H1 (cell line): ENCODE results near the gene PNMA3. TPM values are rescaled to one million over a fixed set of nuclear protein-coding genes. Genes with fewer than 3 reads are reported as not detected.
"Not testable (repeated sequence)": the region's sequence is repeated elsewhere in the genome, so short reads cannot be mapped to it uniquely, and the experiment has no call there.

ENCODE experiments used
- CTCF ChIA-PET: fragments of 300-600 bp; sonication (Branson Sonifier 250); formaldehyde crosslinking; loops from one replicate; lab custom pipeline; 2021; ENCODE audit not compliant: partially characterized antibody; lab: Charles Lee
- POLR2A ChIA-PET: fragments of 300-600 bp; sonication (Branson Sonifier 250); formaldehyde crosslinking; loops from one replicate; lab custom pipeline; 2021; ENCODE audit warnings: inconsistent platforms; ENCODE audit not compliant: partially characterized antibody; lab: Charles Lee
- DNase-seq, 2 experiments: peaks; one replicate each; pipeline versions ENCODE4 v3.0.0 to v3.0.0-alpha.2; 2010 to 2022; ENCODE audit warnings: low spot score in 2 of 2, low read depth in 1 of 2, mixed read lengths in 1 of 2
- FAIRE-seq: peaks from 2 replicates; lab custom pipeline; 2011; peaks lifted over from hg19 to GRCh38; lab: Jason Lieb, UNC
- H2AFZ ChIP-seq: 2 replicates; pipeline ENCODE4 v1.8.1; 2012; ENCODE audit warnings: low read length, inconsistent platforms
- H2AK5ac ChIP-seq: 2 replicates; pipeline ENCODE4 v1.6.1; 2013; ENCODE audit warnings: low read depth, low read length
- H2BK120ac ChIP-seq: replicated peaks from 2 replicates; pipeline ENCODE3; 2013; ENCODE audit warnings: low read depth, low read length, inconsistent platforms
- H2BK12ac ChIP-seq: 2 replicates; pipeline ENCODE4 v1.6.1; 2013; ENCODE audit warnings: low read depth, low read length
- H2BK15ac ChIP-seq: 2 replicates; pipeline ENCODE4 v1.6.1; 2013; ENCODE audit warnings: low read length
- H2BK20ac ChIP-seq: 2 replicates; pipeline ENCODE4 v1.6.1; 2013; ENCODE audit warnings: low read length
- H2BK5ac ChIP-seq: 2 replicates; pipeline ENCODE4 v1.6.1; 2013; ENCODE audit warnings: low read depth, low read length
- H3K14ac ChIP-seq: 2 replicates; pipeline ENCODE4 v1.6.1; 2013; ENCODE audit warnings: inconsistent platforms; ENCODE audit not compliant: insufficient read length
- H3K18ac ChIP-seq: 2 replicates; pipeline ENCODE4 v1.6.1; 2013; ENCODE audit warnings: low read length; ENCODE audit errors: extremely low read depth
- H3K23ac ChIP-seq: 2 replicates; pipeline ENCODE4 v1.6.1; 2013; ENCODE audit warnings: inconsistent platforms; ENCODE audit not compliant: insufficient read length
- H3K23me2 ChIP-seq: 2 replicates; pipeline ENCODE4 v1.6.1; 2013; ENCODE audit warnings: low read depth, low read length
- H3K27ac ChIP-seq: 2 replicates; pipeline ENCODE4 v1.6.1; 2011; ENCODE audit warnings: low read depth, low read length, inconsistent platforms
- H3K27me3 ChIP-seq, 4 experiments: replicated peaks in 1 of 4; 1 replicate in 1 of 4; 2 replicates in 3 of 4; pipeline versions ENCODE4 v1.6.1 to v1.8.1; 2011 to 2013; ENCODE audit warnings: low read length in 3 of 4, mild to moderate bottlenecking in 3 of 4, inconsistent platforms in 2 of 4, mixed read lengths in 2 of 4, moderate library complexity in 1 of 4; ENCODE audit not compliant: control insufficient read depth in 3 of 4, insufficient read depth in 3 of 4; ENCODE audit errors: extremely low read depth in 1 of 4
- H3K36me3 ChIP-seq, 4 experiments: 2 replicates each; pipeline versions ENCODE4 v1.6.1 to v1.8.1; 2011 to 2013; ENCODE audit warnings: mild to moderate bottlenecking in 4 of 4, low read length in 3 of 4, moderate library complexity in 2 of 4, control low read depth in 1 of 4, inconsistent platforms in 1 of 4; ENCODE audit not compliant: insufficient read depth in 4 of 4, control insufficient read depth in 2 of 4
- H3K4ac ChIP-seq: replicated peaks from 2 replicates; pipeline ENCODE3; 2013; ENCODE audit warnings: low read length, low read depth, mixed read lengths, inconsistent platforms; ENCODE audit not compliant: insufficient read length
- H3K4me1 ChIP-seq, 4 experiments: replicated peaks in 1 of 4; 1 replicate in 1 of 4; 2 replicates in 3 of 4; pipeline versions ENCODE4 v1.6.1 to v1.8.1; 2011 to 2013; ENCODE audit warnings: low read length in 3 of 4, inconsistent platforms in 2 of 4, mixed read lengths in 1 of 4; ENCODE audit not compliant: insufficient read depth in 4 of 4, control insufficient read depth in 3 of 4
- H3K4me2 ChIP-seq, 2 experiments: 2 replicates each; pipeline versions ENCODE4 v1.6.1 to v1.8.1; 2011 to 2013; ENCODE audit warnings: low read depth in 2 of 2, low read length in 2 of 2, control low read depth in 1 of 2, inconsistent platforms in 1 of 2, mild to moderate bottlenecking in 1 of 2; ENCODE audit not compliant: insufficient read depth in 1 of 2
- H3K4me3 ChIP-seq, 4 experiments: fragments of 200-600, 300-600 bp in 1 of 4; sonication (generic), shearing (Covaris generic), sonication (Bioruptor Twin) in 1 of 4; 2 replicates each; pipeline versions ENCODE4 v1.5.1 to v1.8.1; 2011 to 2016; ENCODE audit warnings: low read length in 4 of 4, low read depth in 3 of 4, control low read depth in 2 of 4, inconsistent platforms in 2 of 4, mild to moderate bottlenecking in 2 of 4, mixed read lengths in 1 of 4, moderate library complexity in 1 of 4; ENCODE audit not compliant: insufficient read depth in 2 of 4; ENCODE audit errors: extremely low read depth in 1 of 4
- H3K56ac ChIP-seq: replicated peaks from 2 replicates; pipeline ENCODE3; 2013; ENCODE audit warnings: low read depth, mild to moderate bottlenecking, mixed read lengths, low read length, inconsistent platforms; ENCODE audit not compliant: insufficient read length
- H3K79me1 ChIP-seq: 2 replicates; pipeline ENCODE4 v1.6.1; 2013; ENCODE audit warnings: low read depth, low read length, control low read depth
- H3K79me2 ChIP-seq, 2 experiments: 2 replicates each; pipeline versions ENCODE4 v1.6.1 to v1.8.1; 2012 to 2013; ENCODE audit warnings: low read length in 2 of 2, mild to moderate bottlenecking in 2 of 2, inconsistent platforms in 1 of 2; ENCODE audit not compliant: insufficient read depth in 2 of 2, control insufficient read depth in 1 of 2
- H3K9ac ChIP-seq, 4 experiments: replicated peaks in 1 of 4; 1 replicate in 1 of 4; 2 replicates in 3 of 4; pipeline versions ENCODE4 v1.6.1 to v1.8.1; 2011 to 2013; ENCODE audit warnings: low read depth in 3 of 4, low read length in 3 of 4, control low read depth in 2 of 4, mild to moderate bottlenecking in 2 of 4, moderate library complexity in 2 of 4, inconsistent platforms in 1 of 4; ENCODE audit errors: extremely low read depth in 1 of 4
- H3K9me3 ChIP-seq, 2 experiments: 2 replicates each; pipeline versions ENCODE4 v1.6.1 to v1.8.1; 2012 to 2013; ENCODE audit warnings: mild to moderate bottlenecking in 2 of 2, moderate library complexity in 2 of 2, control low read depth in 1 of 2, inconsistent platforms in 1 of 2, low read depth in 1 of 2, low read length in 1 of 2, mixed read lengths in 1 of 2; ENCODE audit not compliant: insufficient read depth in 2 of 2
- H4K20me1 ChIP-seq, 2 experiments: replicated peaks in 1 of 2; 2 replicates each; pipeline versions ENCODE3 to v1.8.1; 2011 to 2013; ENCODE audit warnings: inconsistent platforms in 2 of 2, low read length in 2 of 2, mild to moderate bottlenecking in 1 of 2; ENCODE audit not compliant: insufficient read depth in 2 of 2, control insufficient read depth in 1 of 2
- H4K5ac ChIP-seq: 2 replicates; pipeline ENCODE4 v1.6.1; 2013; ENCODE audit warnings: low read length, low read depth, mixed read lengths, inconsistent platforms; ENCODE audit not compliant: insufficient read length
- H4K8ac ChIP-seq: 2 replicates; pipeline ENCODE4 v1.8.0; 2013; ENCODE audit warnings: mild to moderate bottlenecking, moderate library complexity, low read length, inconsistent platforms; ENCODE audit not compliant: insufficient read depth; ENCODE audit errors: extremely low read depth
- H4K91ac ChIP-seq: replicated peaks from 2 replicates; pipeline ENCODE3; 2013; ENCODE audit warnings: low read length, mixed read lengths, inconsistent platforms; ENCODE audit not compliant: insufficient read length
- WGBS, 2 experiments: shearing (Covaris generic) in 1 of 2; methylation state at CpG; one replicate each; pipeline versions ENCODE4 v1.1.6 to v1.1.7; 2013 to 2015; ENCODE audit warnings: low lambda C conversion rate in 2 of 2, mixed read lengths in 2 of 2, inconsistent platforms in 1 of 2, low coverage in 1 of 2, missing lambda C conversion rate in 1 of 2; ENCODE audit not compliant: insufficient replicate concordance in 2 of 2, insufficient coverage in 1 of 2, insufficient read length in 1 of 2; ENCODE audit errors: extremely low coverage in 1 of 2, missing lambda C conversion rate in 1 of 2; 5-methylcytosine and 5-hydroxymethylcytosine counted together
- polyA plus RNA-seq, 7 experiments: library from polyadenylated mRNA; depleted of rRNA in 3 of 7; stranded (reverse) in 5 of 7; unstranded in 2 of 7; fragments of >200 nt in 5 of 7; fragments of 200-250 nt in 2 of 7; gene quantifications; 1 replicate in 5 of 7; 2 replicates in 1 of 7; 4 replicates in 1 of 7; pipeline versions ENCODE4 v1.2.1 to v1.2.3, GENCODE V29; 2011 to 2013; ENCODE audit warnings: missing spikeins in 2 of 7, mixed read lengths in 2 of 7
- total RNA-seq: library from RNA; stranded (reverse); fragmentation: NEBNext Ultra II Directional; extraction: Animal tissue kit (Norgen Biotek cat#: 25700); gene quantifications from 2 replicates; pipeline ENCODE4 v1.2.1, GENCODE V29; 2021

PNMA3 gene
- total and polyA plus RNA-seq, 2 of the 8 experiments (the other 6 are each of a cell fraction or from before 2014, with no cell fraction given): 3.3 to 6.9 TPM

GRCh38 chrX:153083238-153083923, 27.1 kb downstream of the PNMA3 start:
- H3K9me3 ChIP-seq, H3K4me1 ChIP-seq, H4K5ac ChIP-seq, H3K79me1 ChIP-seq, H3K14ac ChIP-seq, H2BK5ac ChIP-seq, H4K8ac ChIP-seq, H3K27ac ChIP-seq, H3K36me3 ChIP-seq, H3K18ac ChIP-seq, CTCF ChIA-PET, H3K4me2 ChIP-seq, FAIRE-seq, H2AK5ac ChIP-seq, H2BK120ac ChIP-seq, H3K27me3 ChIP-seq, H2AFZ ChIP-seq, H2BK20ac ChIP-seq, H3K23me2 ChIP-seq, H3K23ac ChIP-seq, H2BK12ac ChIP-seq, H3K79me2 ChIP-seq, H3K4me3 ChIP-seq, H3K56ac ChIP-seq, H4K20me1 ChIP-seq, H4K91ac ChIP-seq, H3K9ac ChIP-seq, POLR2A ChIA-PET, DNase-seq, H3K4ac ChIP-seq, H2BK15ac ChIP-seq: not testable (repeated sequence)
- WGBS, 2 experiments: no CpG with 5 or more reads among the region's 23 CpGs
